HG03378 (cell line): Measurements from ENCODE around the gene CUZD1.
"Not testable (repeated sequence)": the region's sequence is repeated elsewhere in the genome, so short reads cannot be mapped to it uniquely, and the experiment has no call there.

Experiments used
- ATAC-seq: cut with Tn5 transposase; IDR thresholded peaks from one replicate; pipeline ENCODE4 v1.9.1; 2021; ENCODE audit warnings: mild to moderate bottlenecking, moderate library complexity; ENCODE audit not compliant: unreplicated experiment

The CUZD1 gene

DNA sequence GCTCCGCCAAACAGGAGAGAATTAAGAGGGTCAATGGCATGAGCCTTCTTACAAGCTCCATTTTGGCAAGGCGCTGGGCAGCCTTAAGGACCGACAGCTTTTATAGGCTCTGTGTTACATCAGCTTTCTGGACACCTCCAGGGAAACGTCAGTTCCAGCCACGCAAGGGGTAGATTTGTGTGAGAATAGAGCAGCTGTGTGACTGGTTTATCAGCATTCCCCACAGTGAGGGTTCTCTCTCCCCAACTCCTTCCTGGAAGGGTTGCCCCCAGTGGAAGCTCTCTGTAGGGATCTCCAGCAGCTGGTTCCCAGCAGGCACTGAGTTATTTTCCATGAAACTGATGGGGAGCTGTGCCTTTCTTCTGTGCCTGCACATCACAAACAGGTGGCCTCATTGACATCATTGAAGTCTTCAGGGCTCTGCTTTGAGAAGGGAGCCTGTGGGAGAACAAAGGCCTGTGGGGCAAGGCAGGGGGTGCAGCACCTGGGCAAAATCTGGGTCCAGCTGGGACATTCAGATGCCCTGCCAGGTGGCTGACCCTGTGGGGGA is at the start of gene CUZD1:
CUZD1 (minus strand) TSS at position 75 of the 550 bp plus-strand sequence; CDS start at position 61, 14 bp downstream.
- ATAC-seq, result no peak

DNA sequence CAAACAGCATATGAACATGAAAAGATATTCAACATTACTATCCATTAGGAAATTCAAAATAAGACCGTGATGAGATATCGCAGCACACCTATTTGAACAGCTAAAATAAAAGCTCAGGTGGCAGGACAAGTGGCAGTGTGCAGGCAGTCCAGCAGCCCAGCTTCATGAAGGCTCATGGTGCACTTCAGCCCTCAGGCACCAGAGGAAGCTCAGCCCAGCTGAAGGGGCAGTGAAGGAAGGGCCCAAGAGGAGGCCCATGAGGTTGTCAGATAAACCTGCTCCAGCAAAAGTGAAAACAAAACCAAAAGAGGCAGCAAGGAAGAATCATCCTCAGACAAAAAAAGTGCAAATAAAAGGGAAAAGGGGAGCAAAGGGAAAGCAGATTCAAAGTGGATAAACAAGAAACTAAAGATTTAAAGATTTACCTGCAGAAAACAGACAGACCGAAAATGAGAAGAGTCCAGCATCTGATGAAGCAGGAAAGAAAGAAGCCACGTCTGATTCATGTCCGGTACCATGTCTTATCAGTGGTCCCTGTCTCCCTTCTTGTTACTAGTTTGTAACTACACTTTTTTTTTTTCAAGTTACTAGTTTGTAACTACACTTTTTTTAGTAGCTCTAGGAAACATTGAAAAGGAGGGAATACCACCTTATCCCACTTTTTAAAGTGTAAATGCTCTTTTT is 48.7 kb upstream of the CUZD1 start:
- no peak for ATAC-seq

DNA sequence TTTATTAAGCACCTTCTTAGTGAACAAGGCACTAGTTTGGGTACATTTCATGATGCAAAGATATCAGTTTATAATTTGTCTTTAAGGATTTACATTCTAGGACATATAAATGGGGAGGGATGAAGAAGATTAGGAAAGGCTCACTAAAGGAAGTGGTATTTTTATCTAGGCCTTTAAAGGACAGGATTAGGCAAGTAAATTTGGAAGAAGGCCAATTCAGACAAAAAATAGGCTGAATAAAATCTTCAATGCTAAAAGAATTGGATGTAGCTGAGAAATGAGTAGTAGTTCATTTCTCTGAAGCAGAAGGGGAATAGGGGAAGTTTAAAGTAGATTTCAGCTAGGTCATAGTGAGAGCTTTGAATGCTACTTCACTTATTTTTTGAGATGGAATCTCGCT is 38.5 kb upstream of the CUZD1 start:
- no peak for ATAC-seq

DNA sequence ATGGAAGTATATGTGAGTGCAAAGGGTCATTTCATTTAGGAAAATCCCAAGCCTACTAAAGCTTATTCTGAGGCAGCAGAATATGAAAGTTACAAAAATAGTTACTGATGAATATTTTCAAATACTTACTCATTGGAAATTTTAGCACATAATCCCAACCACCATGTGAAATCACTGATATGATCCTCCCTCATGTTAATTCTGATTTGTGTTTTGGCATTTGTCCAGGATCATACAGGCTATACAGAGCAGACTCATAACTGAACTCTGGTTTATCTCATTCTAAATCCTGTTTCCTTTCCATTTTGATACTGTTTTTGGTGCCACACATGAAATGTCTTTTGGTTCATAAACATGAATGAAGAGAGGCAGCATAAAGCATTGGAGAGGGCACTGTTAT is 37.1 kb upstream of the CUZD1 start:
- no peak for ATAC-seq

DNA sequence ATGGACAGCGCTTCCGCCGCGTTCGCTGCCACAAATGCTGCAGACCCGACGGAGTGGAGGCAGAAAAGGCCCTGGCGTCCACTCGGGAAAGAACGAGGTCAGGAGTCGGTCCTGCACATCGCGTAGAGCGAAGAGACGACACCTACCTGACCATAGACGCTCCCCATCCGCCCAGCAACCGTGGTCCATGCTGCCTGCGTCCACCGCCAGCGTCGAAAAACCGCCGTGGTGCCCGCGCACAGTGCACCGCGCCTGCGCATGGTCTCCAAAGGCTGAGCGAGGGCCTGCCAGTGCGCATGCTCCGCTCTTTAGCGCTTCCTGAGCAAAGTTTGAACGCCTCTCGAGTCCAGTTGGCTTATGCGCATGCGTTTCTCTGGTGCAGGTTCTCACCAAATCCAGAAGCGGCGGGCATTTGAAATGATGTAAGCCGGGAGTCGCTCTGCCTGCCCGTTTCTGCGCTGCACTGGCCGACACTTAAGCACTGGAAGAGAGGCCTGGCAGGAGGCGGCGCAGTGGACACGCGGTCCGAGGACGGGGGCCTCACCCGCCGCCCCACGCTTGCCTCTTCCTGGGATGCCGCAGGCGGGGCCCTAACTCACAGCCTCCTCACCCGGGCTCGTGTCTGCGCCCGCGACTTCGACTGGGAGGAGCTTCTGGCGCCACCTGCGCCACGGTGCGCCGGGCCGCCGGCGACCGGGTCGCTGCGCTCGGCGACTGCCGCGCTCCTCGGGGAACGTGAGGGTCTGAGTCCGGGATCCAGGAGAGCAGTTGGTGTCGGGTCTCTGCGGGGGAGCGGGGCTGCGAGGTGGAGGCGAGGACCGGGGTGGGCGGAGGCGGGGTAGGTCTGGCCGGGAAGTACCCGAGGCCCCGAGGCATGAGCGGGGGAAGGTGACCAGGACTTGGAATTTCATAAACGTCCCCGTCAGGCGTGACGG is 33.9 kb upstream of the CUZD1 start, which contains the start of gene FAM24B:
FAM24B (minus strand) TSS at position 243 of the 935 bp plus-strand sequence. CDS start 29,066 bp downstream, outside the sequence.
- ATAC-seq, result peak; percentile 78

- ATAC-seq, result peak; percentile 15
These were observed 33.2 kb upstream of the CUZD1 start for GRCh38 chr10:122878799-122879338.

DNA sequence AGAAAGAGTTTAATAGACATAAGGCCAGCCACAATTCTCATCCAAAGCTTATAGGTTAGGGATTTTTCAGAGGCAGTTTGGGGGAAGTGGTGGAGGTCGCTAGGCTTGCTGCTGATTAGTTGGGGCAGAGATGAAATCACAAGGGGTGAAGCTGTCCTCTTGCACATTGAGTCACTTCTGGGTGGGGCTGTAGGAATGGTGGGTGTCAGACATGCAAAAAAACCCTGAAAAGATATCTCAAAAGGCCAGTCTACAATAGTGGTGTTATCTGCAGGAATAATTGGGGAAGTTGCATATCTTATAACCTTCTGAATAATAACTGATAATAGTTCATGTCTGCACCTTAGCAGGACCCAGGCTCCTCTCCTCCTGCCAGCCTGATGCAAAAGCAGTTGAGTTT is 31.6 kb upstream of the CUZD1 start:
- no peak for ATAC-seq

- ATAC-seq, result no peak
These were observed 30.8 kb upstream of the CUZD1 start for GRCh38 chr10:122876467-122876855.

GRCh38 chr10:122875843-122876466 is 30.3 kb upstream of the CUZD1 start:
- ATAC-seq, result no peak

- ATAC-seq, result not testable (repeated sequence)
These were observed 26.3 kb upstream of the CUZD1 start for GRCh38 chr10:122871947-122872346.

GRCh38 chr10:122868768-122869167 is 23.1 kb upstream of the CUZD1 start:
- not testable (repeated sequence) for ATAC-seq

- ATAC-seq, result not testable (repeated sequence)
These were observed 21.3 kb upstream of the CUZD1 start for GRCh38 chr10:122866757-122867482.

GRCh38 chr10:122864901-122865300 is 19.2 kb upstream of the CUZD1 start:
- ATAC-seq, result no peak

GRCh38 chr10:122864194-122864592 is 18.5 kb upstream of the CUZD1 start:
- ATAC-seq, result no peak

DNA sequence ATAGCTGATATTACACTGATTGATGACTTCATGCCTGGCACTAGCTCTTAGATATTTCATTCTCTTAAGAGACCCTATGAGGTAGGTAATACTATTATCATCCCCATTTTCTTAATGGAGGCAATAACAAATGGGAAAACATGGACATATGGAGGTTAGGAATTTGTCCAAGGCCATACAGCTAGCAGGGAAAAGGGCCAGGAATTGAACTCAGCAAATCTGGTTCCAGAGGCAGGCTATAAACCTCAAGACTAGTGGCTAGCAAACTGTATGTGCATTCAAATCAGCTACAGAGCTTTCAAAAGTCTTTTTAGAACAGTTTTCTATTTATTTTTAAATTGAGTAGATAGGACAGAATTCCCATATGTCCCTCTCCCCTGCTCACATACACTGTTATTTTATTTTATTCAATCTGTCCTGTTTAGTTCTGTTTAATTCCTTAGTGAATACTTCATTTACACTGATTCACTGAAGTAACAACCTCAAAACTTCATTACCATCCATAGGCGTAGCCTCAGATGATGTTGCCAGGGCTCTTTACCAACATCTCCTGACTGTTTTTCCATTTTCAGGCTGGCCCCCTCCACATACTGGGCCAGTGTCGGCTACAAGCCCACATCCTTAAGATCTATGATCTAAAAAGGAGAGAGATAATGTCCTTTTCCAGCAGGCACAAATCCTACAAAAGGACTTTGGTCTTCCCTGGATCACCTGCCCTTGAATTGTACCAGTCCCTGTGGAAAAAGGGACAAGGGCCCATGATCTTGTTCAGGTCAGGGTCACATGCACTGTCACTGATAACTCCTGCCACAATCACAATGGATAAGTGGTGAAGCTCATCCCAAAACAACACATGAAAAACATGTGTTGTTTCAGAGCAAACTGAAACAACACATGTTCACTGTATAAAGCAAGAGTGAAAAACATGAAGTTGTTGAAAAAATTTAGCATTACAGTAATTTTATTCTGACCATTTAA is 17.8 kb upstream of the CUZD1 start:
- ATAC-seq, result no peak

DNA sequence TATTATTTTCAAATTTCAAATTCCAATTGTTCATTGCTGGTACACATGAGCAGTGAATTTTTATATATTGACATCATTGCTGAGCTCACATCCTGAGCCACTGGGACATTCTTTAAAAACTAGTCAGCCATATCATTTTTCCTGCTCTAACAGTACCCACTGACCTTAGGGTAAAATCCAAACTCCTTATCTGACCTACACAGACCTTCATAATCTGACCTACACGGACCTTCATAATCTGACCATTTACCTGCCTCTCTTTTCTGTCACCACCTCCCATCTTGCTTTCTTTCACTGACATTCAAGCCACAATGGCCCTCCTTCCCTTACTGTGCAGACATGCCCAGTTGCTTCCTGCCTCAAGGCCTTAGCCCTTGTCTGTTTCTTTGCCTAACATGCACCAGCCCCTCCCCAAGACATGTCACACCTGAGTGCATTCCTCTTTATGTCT is 16.1 kb upstream of the CUZD1 start:
- no peak for ATAC-seq

DNA sequence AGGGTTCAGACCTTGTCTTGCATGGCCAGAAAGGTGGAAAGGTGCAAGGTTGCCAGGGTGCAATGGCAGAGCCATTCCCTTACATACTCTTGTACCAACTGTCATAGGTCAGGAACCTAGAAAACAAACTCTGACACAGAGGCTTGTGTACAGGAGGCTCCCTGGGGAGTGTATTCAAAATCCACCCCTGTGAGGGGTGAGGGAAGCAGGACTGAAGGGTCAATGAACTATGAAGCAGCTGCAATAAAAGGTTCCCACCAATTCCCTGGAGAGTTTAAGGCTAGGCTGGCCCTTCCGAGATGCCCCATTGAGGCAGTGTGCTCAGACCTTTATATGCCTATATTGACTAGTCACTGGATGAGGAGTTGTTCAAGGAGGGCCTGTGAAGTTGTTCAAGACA is 13.9 kb upstream of the CUZD1 start:
- ATAC-seq, result no peak

DNA sequence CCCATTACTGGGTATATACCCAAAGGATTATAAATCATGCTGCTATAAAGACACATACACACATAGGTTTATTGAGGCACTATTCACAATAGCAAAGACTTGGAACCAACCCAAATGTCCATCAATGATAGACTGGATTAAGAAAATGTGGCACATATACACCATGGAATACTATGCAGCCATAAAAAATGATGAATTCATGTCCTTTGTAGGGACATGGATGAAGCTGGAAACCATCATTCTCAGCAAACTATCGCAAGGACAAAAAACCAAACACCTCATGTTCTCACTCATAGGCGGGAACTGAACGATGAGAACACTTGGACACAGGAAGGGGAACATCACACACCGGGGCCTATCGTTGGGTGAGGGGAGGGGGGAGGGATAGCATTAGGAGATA is 12.4 kb upstream of the CUZD1 start:
- ATAC-seq, result not testable (repeated sequence)

DNA sequence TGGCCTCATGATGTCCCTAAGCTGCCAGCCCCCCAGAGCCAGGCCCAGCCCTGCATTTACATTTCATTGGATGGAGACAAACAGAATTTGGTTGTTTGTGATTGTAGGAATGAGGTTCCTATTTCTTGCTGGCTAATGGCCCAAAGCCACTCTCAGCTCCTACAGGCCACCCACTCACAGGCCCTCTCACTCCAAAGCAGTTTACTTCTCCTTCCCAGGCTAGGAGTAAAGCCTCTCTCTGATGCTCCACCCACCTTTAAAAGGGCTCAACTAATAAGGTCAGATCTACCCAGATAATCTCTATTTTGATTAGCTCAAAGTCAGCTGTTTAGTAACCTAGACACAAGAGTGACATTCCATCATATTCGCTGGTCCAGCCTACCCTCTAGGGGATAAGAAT is 11.2 kb upstream of the CUZD1 start:
- no peak for ATAC-seq
